RWPE2 (cell line): ENCODE results near the gene ZBTB7B.
"Not testable (repeated sequence)": the region's sequence is repeated elsewhere in the genome, so short reads cannot be mapped to it uniquely, and the experiment has no call there.

Experiments used
- ATAC-seq: fragments of 200-7000 bp; cut with Tn5 transposase; 3 replicates; pipeline ENCODE4 v1.9.1; 2021; ENCODE audit warnings: low read depth
- DNase-seq: peaks from one replicate; pipeline ENCODE4 v3.0.0-alpha.2; 2020; ENCODE audit warnings: low spot score
- H3K27ac ChIP-seq: fragments of 450-650 bp; 2 replicates; pipeline ENCODE4 v1.5.1; 2017; ENCODE audit warnings: mild to moderate bottlenecking; ENCODE audit not compliant: poor library complexity, severe bottlenecking
- H3K27me3 ChIP-seq: fragments of 250-450 bp; sonication (Bioruptor Pico); 2 replicates; pipeline ENCODE4 v1.5.1; 2021; ENCODE audit warnings: mild to moderate bottlenecking, moderate library complexity; ENCODE audit not compliant: insufficient read depth, poor library complexity, severe bottlenecking
- H3K36me3 ChIP-seq: fragments of 250-450 bp; sonication (Bioruptor Pico); 2 replicates; pipeline ENCODE4 v1.5.1; 2020; ENCODE audit warnings: low read depth, mild to moderate bottlenecking, moderate library complexity
- H3K4me1 ChIP-seq: fragments of 250-450 bp; sonication (Bioruptor Pico); 2 replicates; pipeline ENCODE4 v1.5.1; 2021; ENCODE audit warnings: mild to moderate bottlenecking, moderate library complexity; ENCODE audit not compliant: insufficient read depth, poor library complexity, severe bottlenecking
- H3K4me3 ChIP-seq: fragments of 250-450 bp; sonication (Bioruptor Pico); 2 replicates; pipeline ENCODE4 v1.5.1; 2021; ENCODE audit warnings: mild to moderate bottlenecking, moderate library complexity; ENCODE audit not compliant: severe bottlenecking
- H3K9me3 ChIP-seq: fragments of 250-450 bp; sonication (Bioruptor Pico); 2 replicates; pipeline ENCODE4 v1.5.1; 2021; ENCODE audit warnings: mild to moderate bottlenecking, moderate library complexity; ENCODE audit not compliant: severe bottlenecking
- TF ChIP-seq, protein P1 (sequence below): fragments of 450-650 bp; IDR thresholded peaks from one replicate; pipeline ENCODE4 v1.5.1; 2017; ENCODE audit warnings: mild to moderate bottlenecking, moderate library complexity; ENCODE audit not compliant: poor library complexity, severe bottlenecking

Gene ZBTB7B

DNA sequence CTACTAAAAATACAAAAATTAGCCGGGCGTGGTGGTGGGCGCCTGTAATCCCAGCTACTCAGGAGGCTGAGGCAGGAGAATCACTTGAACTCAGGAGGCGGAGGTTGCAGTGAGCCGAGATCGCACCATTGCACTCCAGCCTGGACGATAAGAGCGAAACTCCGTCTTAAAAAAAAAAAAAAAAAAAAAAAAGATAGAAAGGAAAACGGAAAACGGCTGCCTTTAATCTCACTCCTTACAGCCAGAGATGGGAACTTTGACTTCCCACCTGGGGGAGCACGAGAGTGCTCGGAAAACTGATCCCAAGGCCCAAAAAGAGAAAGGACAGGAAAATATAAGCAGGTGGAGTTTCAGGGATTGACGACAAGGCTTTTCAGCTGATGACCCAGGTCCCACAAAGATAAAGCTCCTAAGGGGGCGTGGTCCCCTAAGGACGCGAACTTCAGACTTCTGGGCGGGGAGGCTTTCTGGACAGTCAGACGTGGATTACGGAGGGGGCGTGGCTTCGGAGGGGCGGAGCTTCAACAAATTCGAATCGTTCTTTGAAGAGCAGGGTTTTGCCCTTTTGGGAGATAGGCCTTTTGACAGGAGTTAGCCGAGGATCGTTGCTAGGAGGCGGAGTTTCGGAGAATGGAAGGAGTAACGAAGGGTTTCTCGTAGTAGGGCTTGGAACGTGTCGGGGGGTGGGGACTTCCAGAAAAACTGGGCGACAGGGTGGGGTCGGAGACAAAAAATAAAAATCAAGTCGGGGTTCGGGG is 29.1 kb upstream of the ZBTB7B start:
- peak; percentile 0; the same call in 1 of the 3 replicates for ATAC-seq
- Histone ChIP-seq H3K4me3 (peak overlapping the region; percentile 53), H3K4me1 (peaks cover 19% of the 10 kb centered on the region), H3K9me3 (no peaks in the 10 kb centered on the region), H3K27me3 (no peaks in the 10 kb centered on the region), H3K36me3 (peaks cover 35% of the 10 kb centered on the region), H3K27ac (peak overlapping the region; percentile 99)
- DNase-seq = peak; percentile 95
- TF ChIP-seq, protein P1, sequence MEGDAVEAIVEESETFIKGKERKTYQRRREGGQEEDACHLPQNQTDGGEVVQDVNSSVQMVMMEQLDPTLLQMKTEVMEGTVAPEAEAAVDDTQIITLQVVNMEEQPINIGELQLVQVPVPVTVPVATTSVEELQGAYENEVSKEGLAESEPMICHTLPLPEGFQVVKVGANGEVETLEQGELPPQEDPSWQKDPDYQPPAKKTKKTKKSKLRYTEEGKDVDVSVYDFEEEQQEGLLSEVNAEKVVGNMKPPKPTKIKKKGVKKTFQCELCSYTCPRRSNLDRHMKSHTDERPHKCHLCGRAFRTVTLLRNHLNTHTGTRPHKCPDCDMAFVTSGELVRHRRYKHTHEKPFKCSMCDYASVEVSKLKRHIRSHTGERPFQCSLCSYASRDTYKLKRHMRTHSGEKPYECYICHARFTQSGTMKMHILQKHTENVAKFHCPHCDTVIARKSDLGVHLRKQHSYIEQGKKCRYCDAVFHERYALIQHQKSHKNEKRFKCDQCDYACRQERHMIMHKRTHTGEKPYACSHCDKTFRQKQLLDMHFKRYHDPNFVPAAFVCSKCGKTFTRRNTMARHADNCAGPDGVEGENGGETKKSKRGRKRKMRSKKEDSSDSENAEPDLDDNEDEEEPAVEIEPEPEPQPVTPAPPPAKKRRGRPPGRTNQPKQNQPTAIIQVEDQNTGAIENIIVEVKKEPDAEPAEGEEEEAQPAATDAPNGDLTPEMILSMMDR = peak; percentile 22

DNA sequence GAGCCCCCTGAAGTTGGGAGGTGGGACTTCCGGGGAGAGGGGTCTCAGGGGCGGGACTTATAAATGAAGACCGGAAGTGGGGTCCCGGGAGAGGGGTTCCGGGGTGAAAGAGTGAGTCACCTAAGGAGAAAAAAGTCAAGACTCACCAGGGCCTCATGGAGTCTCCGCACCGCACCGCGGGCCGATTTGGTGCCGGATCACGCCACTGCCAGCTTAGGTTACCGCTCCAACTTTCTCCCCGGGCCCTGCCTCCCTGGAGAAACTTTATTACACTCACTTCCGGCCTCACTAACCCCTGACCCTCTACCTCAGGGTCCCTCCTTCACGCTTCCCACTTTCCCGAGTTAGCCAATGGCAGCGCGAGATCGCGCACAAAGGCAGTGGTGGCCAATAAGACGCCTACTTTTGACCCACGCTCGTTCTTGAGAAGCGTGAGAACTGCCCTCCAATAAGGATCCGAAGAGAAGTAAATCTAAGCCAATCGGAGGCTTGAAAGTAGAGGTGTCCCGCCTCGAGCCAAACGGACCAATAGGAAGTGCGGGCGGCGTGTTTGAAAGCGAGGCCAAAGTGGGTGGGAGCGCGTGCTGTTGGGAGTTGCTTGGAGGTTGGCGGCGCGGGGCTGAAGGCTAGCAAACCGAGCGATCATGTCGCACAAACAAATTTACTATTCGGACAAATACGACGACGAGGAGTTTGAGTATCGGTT is 28.3 kb upstream of the ZBTB7B start, which contains the start of gene CKS1B:
TSS of gene CKS1B (plus strand) at position 580 of the 706 bp plus-strand sequence. CDS start at position 645, 65 bp downstream.
- Histone ChIP-seq H3K9me3 (no peaks in the 10 kb centered on the region), H3K27ac (peak within 1 kb of the TSS; percentile 99), H3K36me3 (peaks cover 32% of the 10 kb centered on the region), H3K27me3 (no peaks in the 10 kb centered on the region), H3K4me3 (peak within 1 kb of the TSS; percentile 53), H3K4me1 (peaks cover 17% of the 10 kb centered on the region)
- peak; percentile 98 for DNase-seq
- peak; percentile 65 for ATAC-seq
- TF ChIP-seq, protein P1 = no peak

DNA sequence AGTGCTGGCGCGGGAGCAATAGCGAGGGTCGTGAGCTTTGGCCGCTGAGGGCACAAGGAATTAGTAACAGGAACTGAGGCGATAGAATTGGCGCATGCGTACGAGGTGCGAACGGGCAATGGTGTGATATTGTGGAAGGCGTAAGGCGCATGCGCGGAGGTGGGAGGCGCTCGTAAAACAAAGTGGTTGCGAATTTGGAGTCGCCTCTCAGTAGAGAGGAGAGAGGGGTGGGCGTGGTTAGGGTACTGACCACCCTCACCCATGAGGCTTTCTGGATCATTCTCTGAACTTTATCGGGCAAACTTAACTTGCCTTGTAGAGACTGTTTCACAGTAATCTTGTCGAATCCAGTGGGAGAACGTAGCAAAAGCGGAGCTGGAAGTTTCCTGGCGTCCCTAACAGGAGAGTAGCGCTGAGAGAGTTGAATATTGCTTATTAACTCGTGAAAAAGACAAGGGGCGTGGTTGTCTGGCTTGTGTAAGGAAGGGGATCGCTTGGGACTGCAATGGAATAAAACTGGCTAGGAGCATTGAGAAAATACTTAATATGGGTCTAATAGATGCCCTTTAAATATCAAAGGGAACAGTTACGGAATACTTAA is 27.7 kb upstream of the ZBTB7B start:
- Histone ChIP-seq H3K4me3 (peak overlapping the region; percentile 53), H3K27ac (peak overlapping the region; percentile 99), H3K9me3 (no peaks in the 10 kb centered on the region), H3K36me3 (peaks cover 37% of the 10 kb centered on the region), H3K4me1 (peaks cover 17% of the 10 kb centered on the region), H3K27me3 (no peaks in the 10 kb centered on the region)
- ATAC-seq (peak; percentile 13; the same call in 2 of the 3 replicates), DNase-seq (peak; percentile 94)
- TF ChIP-seq, protein P1 = no peak

DNA sequence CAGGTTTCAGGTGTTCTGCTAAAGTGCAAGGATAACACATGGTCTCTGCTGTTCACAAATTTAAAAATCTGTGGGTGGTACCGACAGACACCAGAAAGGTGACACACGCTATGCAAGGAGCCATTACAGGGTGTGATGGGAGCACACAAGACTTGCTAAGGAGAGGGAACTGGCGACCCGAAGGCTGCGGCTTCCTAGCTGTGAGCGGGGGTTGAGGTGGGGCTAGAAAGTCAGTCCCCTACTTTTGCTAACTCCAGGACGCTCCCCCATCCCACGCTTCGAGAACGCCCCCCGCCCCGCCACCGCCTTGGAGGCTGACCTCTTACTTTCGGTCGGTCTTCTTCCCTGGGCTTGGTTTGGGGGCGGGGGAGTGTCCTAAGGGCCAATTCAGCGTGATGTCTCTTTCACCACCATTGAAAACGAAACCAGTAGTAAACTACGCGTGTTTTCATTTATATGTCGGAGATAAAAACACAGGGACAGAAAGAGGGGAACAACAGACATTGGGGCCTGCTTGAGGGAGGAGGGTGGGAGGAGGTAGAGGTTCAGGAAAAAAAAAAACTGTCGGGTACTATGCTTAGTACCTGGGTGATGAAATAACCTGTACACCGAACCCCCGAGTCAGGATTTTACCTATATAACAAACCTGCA is 27.1 kb upstream of the ZBTB7B start:
- H3K36me3 ChIP-seq = peaks cover 43% of the 10 kb centered on the region
- DNase-seq = no peak

DNA sequence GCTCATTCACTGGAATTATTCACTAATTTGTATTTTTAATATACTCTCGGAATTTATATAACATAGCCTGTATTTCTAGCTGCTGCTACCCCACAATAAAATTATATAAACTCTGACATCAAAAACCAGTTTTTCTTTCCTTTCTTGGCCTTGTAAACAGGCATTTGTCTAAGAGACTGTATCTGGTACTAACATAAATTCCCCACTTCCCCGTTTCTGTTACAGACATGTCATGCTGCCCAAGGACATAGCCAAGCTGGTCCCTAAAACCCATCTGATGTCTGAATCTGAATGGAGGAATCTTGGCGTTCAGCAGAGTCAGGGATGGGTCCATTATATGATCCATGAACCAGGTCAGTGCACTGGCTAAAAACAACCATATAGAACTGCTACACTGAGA is 24.8 kb upstream of the ZBTB7B start:
- ATAC-seq, H3K27me3 ChIP-seq, H3K9me3 ChIP-seq, DNase-seq, H3K4me3 ChIP-seq: not testable (repeated sequence)
- Histone ChIP-seq H3K27ac (peak overlapping the region; percentile 99), H3K4me1 (peaks cover 10% of the 10 kb centered on the region), H3K36me3 (peaks cover 43% of the 10 kb centered on the region)

More for the DNA sequence above, 27.1 kb upstream of the ZBTB7B start:
- peak overlapping the region; percentile 99 for H3K27ac ChIP-seq
- TF ChIP-seq, protein P1 = no peak
- H3K27me3 ChIP-seq = no peaks in the 10 kb centered on the region
- ATAC-seq = no peak
- H3K9me3 ChIP-seq = no peaks in the 10 kb centered on the region
- H3K4me1 ChIP-seq = peaks cover 17% of the 10 kb centered on the region
- H3K4me3 ChIP-seq = peak overlapping the region; percentile 53
